LNCaP clone FGC (cell line): ENCODE results near the gene GJB4.

Experiments
- DNase-seq: peaks from one replicate; pipeline ENCODE4 v3.0.0-alpha.2; 2011; ENCODE audit warnings: low read depth
- H3K4me3 ChIP-seq: 2 replicates; pipeline ENCODE4 v1.5.1; 2011; ENCODE audit warnings: mild to moderate bottlenecking, low read depth, low read length, control low read depth
- TF ChIP-seq, protein P1 (sequence below): IDR thresholded peaks from 2 replicates; pipeline ENCODE4 v1.5.1; 2012; ENCODE audit warnings: mild to moderate bottlenecking; ENCODE audit not compliant: control insufficient read depth, insufficient read depth; ENCODE audit errors: extremely low read depth

GJB4 gene

DNA sequence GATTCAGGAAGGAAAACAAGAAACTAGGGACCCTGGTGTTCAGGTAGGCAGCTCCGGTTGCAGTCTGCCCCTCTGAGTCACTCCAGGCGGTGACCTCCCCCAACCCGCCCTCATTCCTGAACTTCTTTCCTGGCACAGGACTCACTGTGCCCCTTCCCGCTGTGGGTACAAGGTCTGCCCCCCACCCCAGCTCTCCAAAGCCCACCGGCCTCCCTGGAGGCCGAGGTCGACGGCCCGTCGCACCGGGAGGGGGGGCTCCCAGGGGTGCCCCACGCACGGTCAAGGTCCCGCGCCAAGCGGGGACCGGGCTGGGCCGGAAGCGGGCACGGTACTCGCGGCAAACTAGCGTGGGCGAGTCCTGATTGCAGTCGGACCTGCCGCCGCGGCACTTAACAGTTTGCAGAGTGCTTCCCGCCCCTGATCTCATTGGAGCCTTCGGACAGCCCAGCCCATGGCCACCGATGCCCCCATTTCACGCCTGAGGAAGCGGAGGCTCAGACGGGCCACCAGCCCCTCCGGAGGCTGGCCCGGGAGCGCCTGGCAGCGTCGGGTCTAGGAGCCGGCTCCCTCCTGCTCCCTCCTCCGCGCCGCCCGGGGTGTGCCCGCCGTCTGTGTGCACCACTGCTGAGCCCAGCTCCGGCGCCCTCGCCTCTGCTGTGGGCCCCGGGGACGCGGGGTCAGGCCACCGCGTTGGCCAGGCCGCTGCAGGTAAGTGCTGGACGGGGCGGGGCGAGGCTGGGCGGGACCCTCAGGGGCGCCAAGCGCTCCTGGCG is 21.7 kb downstream of the GJB4 start, which contains the start of gene GJB3:
GJB3 (plus strand) TSS at position 144 of the 773 bp plus-strand sequence. CDS start 3,549 bp downstream, outside the sequence.
- DNase-seq, result no peak
- H3K4me3 ChIP-seq, result no peak within 1 kb of the TSS
- TF ChIP-seq, protein P1, sequence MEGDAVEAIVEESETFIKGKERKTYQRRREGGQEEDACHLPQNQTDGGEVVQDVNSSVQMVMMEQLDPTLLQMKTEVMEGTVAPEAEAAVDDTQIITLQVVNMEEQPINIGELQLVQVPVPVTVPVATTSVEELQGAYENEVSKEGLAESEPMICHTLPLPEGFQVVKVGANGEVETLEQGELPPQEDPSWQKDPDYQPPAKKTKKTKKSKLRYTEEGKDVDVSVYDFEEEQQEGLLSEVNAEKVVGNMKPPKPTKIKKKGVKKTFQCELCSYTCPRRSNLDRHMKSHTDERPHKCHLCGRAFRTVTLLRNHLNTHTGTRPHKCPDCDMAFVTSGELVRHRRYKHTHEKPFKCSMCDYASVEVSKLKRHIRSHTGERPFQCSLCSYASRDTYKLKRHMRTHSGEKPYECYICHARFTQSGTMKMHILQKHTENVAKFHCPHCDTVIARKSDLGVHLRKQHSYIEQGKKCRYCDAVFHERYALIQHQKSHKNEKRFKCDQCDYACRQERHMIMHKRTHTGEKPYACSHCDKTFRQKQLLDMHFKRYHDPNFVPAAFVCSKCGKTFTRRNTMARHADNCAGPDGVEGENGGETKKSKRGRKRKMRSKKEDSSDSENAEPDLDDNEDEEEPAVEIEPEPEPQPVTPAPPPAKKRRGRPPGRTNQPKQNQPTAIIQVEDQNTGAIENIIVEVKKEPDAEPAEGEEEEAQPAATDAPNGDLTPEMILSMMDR, result no peak

DNA sequence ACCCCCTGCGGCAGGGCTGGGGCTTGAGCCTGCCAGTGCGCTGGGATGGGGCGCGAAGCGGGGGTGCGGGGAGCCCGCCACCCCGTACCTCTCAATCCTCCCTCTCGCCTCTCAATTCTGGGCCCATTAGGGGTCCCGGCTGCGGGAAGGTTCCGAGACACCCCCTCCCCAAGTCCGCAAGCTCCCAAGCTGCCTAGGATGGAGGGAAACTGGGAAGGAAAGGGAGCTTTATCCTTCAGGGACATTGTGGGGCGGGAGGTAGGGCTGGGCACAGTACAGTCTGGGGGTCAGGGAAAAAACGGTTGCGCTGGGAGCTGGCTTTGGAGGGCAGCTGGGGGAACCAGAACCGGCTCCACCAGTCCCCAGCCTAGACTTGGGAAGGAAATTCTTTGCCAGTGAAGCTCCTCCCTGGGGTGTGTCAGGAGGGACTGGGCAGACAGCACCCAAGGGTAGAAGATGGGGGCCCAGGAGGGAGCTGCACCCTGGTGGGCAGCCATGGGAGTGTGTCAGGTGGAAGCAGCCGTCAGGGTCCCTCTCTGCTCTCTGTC is 22.4 kb downstream of the GJB4 start:
- no peak for DNase-seq
- no peak overlapping the region for H3K4me3 ChIP-seq

DNA sequence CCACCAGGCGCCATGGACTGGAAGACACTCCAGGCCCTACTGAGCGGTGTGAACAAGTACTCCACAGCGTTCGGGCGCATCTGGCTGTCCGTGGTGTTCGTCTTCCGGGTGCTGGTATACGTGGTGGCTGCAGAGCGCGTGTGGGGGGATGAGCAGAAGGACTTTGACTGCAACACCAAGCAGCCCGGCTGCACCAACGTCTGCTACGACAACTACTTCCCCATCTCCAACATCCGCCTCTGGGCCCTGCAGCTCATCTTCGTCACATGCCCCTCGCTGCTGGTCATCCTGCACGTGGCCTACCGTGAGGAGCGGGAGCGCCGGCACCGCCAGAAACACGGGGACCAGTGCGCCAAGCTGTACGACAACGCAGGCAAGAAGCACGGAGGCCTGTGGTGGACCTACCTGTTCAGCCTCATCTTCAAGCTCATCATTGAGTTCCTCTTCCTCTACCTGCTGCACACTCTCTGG is 25.2 kb downstream of the GJB4 start:
- H3K4me3 ChIP-seq, result no peak overlapping the region
- TF ChIP-seq, protein P1, result no peak
- no peak for DNase-seq

More for the DNA sequence above, 22.4 kb downstream of the GJB4 start:
- TF ChIP-seq, protein P1, result no peak

DNA sequence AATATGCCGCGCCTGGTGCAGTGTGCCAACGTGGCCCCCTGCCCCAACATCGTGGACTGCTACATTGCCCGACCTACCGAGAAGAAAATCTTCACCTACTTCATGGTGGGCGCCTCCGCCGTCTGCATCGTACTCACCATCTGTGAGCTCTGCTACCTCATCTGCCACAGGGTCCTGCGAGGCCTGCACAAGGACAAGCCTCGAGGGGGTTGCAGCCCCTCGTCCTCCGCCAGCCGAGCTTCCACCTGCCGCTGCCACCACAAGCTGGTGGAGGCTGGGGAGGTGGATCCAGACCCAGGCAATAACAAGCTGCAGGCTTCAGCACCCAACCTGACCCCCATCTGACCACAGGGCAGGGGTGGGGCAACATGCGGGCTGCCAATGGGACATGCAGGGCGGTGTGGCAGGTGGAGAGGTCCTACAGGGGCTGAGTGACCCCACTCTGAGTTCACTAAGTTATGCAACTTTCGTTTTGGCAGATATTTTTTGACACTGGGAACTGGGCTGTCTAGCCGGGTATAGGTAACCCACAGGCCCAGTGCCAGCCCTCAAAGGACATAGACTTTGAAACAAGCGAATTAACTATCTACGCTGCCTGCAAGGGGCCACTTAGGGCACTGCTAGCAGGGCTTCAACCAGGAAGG is 25.8 kb downstream of the GJB4 start:
- TF ChIP-seq, protein P1, result no peak
- DNase-seq, result no peak
- no peak overlapping the region for H3K4me3 ChIP-seq

DNA sequence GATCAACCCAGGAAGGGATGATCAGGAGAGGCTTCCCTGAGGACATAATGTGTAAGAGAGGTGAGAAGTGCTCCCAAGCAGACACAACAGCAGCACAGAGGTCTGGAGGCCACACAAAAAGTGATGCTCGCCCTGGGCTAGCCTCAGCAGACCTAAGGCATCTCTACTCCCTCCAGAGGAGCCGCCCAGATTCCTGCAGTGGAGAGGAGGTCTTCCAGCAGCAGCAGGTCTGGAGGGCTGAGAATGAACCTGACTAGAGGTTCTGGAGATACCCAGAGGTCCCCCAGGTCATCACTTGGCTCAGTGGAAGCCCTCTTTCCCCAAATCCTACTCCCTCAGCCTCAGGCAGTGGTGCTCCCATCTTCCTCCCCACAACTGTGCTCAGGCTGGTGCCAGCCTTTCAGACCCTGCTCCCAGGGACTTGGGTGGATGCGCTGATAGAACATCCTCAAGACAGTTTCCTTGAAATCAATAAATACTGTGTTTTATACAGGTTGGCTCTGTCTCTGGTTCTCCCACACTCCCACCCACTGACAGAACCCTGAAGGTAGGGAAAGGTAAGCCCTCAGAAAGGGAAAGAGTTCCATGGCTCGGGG is 26.4 kb downstream of the GJB4 start:
- TF ChIP-seq, protein P1, result no peak
- no peak for DNase-seq
- H3K4me3 ChIP-seq, result no peak overlapping the region

DNA sequence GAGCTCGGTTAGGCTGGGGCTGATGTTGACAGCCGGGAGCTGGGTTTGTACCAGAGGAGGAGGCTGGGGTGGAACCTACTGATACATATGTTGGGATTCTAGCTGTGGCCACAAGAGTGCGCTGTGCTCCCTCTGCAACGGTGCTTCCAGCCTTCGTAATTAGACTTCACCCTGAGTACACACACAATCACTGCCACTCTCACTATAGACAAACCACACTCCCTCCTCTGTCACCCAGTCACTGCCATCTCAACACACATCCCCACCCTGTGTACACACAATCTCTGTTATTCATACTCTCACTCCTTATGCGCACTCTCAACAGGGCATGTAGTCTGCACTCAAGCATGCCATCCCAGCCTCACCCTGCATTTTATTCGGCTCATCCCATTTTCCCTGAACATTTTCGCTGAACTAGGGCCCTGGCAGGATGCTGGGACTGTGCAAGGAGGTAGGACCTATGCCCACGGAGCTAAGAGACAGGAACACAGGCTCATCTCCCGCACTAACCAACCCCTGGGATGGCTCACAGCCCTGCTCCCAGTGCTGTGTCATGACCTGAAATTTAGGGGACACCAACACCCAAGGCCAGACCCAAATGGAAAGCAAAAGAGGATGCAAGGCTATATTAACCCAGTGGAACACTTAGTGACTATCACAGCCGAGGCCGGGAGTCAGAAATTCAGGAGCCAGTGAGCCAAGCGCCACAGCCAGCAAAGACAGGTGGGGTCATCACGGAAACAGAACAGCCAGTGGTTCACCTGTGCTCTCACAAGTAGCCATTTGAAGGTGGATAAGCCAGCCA is 27.2 kb downstream of the GJB4 start:
- TF ChIP-seq, protein P1, result peak; percentile 97

More for the DNA sequence above, 27.2 kb downstream of the GJB4 start:
- DNase-seq, result peak; percentile 46
- no peak overlapping the region for H3K4me3 ChIP-seq
